COR-L47 (cell line): ENCODE data around the gene NEB.

ENCODE experiments used
- DNase-seq: peaks from one replicate; lab custom pipeline; 2025; lab: John Stamatoyannopoulos, UW

Gene NEB

GRCh38 chr2:151478011-151478410 lies 256.3 kb downstream of the NEB start:
- no peak for DNase-seq

- DNase-seq: no peak
Observed at GRCh38 chr2:151476287-151476686, 258.0 kb downstream of the NEB start.

DNA sequence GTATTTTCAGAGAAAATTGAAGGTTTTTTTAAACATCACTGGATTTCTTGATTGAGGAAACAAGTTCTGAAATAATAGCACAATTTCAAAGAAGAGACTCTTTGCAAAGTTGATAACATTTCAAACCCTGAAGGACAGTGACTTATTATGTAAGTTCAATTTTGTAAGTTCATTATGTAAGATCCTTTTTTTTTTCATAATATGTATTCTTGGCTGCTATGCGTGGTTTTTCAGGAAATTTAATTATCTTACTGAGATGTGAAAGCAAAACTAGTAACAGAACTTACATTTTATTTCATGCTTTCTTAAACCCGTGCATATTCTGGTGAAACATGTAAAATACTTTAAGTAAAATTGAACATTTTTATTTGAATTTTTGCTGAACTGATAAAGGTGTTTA lies 259.2 kb downstream of the NEB start:
- DNase-seq: no peak

DNA sequence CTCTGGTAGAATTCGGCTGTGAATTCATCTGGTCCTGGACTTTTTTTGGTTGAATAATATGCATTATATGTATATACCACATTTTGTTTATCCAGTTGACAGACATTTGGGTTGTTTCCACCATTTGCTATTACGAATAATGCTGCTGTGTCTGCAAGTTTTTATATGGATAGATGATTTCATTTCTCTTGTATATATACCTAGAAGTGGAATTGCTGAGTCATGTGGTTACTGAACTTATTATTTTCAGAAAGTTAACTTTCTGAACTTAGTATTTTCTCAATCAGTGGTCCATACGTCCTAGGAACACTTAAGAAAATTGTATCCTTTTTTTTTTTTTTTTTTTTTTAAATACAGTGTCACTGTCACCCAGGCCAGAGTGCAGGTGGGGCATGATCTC lies 261.3 kb downstream of the NEB start:
- DNase-seq: no peak

DNA sequence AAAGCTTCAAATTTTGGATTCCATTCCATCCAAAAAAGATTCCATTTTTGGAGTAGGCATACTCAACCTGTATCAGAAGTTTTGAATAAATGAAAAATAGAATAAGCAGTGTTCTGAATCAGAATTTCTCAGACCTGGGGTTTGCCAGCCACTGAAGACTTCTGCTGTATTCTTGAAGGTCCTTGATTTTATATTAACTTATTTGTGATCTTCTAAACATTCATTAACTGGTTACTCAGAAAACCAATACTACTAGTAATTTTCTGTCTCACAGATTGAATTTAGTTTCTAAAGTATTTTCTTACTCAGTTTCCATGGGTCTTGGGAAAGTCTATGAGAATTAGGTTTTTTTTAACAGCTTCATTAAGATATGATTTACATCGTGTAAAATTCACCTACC lies 263.7 kb downstream of the NEB start:
- no peak for DNase-seq

DNA sequence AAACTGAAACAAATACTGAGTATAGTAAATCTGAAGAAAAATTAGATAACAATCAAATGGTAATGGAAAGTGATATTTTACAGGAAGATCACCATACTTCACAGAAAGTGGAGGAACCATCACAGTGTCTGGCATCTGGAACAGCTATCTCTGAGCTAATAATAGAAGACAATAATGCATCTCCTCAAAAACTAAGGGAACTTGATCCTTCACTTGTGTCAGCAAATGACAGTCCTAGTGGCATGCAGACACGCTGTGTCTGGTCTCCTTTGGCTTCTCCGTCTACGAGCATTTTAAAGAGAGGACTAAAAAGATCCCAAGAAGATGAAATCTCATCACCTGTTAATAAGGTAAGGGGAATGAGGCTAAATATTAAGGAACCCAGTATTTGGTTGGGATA lies 268.5 kb downstream of the NEB start:
- DNase-seq: no peak

DNA sequence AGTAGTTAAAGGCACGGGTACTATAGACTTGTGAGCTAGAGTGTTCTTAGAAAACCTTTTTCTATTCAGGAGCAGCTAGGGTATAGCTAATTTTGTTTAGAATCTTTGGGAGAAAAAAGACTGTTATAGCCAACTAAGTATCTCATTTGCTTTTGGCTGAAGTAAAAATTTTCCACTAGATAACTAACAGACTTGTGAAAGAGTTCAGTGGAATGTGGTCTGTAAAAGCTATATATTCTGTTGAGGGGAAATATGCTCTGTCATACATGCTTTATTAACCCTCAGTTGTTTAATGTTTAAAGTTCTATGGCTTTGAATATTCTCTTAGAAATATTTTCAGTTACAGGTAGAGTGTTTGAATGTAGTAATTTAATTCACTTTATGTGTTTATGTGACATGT lies 274.9 kb downstream of the NEB start:
- DNase-seq: no peak

DNA sequence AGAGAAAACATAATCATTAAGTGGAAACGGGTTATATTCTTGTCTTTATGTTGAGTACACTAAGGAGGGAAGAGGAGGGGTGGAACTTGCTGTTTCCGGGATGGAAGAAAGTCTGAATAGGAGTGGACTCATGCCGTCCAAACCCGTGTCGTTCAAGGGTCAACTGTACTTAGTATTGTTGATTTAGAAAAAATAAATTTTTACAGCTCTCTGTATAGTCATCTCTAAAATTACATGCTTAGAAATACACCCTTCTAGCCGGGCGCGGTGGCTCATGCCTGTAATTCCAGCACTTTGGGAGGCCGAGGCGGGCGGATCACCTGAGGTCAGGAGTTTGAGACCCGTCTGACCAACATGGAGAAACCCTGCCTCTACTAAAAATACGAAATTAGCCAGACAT lies 295.1 kb downstream of the NEB start:
- no peak for DNase-seq

- no peak for DNase-seq
Observed at GRCh38 chr2:151438506-151438905, 295.8 kb downstream of the NEB start.

DNA sequence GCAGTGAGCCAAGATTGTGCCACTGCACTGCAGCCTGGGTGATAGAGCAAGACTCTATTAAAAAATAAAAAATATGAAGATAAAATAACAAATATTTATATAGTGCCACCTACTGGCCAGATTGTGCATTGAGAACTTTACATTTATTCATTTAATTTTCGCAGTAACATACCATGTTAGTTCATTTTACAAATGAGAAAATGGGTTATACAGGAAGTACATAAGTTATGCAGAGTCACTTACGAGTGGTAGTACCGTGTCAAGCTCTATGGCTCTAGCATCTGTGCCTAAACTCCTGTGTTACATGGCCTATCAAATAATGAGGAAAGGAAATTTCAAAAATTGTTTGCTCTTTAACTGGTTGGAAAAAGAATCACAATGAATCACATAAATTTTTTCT lies 296.6 kb downstream of the NEB start:
- DNase-seq: no peak
